Hematopoietic multipotent progenitor cell treated with erythropoietin and hydrocortisone succinate and interleukin-3 and kit ligand, for 17 days (in vitro differentiated cells): ENCODE results near the gene ZNF215.
"Not testable (repeated sequence)": the region's sequence is repeated elsewhere in the genome, so short reads cannot be mapped to it uniquely, and the experiment has no call there.

ENCODE experiments used
- DNase-seq: peaks from one replicate; pipeline ENCODE4 v3.0.0-alpha.2; 2015; ENCODE audit warnings: low spot score

ZNF215 gene

GRCh38 chr11:6941970-6942369 lies 15.7 kb downstream of the ZNF215 start:
- no peak for DNase-seq

- no peak for DNase-seq
These were observed 16.9 kb downstream of the ZNF215 start for GRCh38 chr11:6943131-6943530.

DNA sequence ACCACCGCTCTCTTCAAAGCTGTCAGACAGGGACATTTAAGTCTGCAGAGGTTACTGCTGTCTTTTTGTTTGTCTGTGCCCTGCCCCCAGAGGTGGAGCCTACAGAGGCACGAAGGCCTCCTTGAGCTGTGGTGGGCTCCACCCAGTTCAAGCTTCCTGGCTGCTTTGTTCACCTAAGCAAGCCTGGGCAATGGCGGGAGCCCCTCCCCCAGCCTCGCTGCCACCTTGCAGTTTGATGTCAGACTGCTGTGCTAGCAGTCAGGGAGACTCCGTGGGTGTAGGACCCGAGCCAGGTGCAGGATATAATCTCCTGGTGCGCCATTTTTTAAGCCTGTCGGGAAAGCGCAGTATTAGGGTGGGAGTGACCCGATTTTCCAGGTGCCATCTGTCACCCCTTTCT lies 28.0 kb downstream of the ZNF215 start:
- DNase-seq = not testable (repeated sequence)

DNA sequence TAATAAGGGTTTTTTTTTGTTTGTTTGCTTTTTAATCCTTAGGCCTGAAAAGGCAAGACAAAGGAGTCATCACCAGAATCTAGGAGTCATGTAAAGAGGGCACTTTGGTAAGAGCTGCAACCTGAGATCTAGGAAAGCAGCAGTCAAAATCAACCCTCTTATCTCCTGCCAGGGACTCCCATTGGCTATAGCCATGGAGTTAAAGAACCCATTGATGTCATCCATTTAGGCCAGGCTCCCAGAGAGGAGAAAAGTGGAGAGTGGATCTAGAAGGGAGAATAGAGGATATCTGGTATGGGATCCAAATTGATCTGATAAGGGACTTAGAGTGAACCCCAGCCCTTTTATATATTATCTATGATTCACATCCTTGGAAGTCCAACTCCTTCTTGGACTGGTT lies 35.9 kb downstream of the ZNF215 start:
- DNase-seq = no peak

DNA sequence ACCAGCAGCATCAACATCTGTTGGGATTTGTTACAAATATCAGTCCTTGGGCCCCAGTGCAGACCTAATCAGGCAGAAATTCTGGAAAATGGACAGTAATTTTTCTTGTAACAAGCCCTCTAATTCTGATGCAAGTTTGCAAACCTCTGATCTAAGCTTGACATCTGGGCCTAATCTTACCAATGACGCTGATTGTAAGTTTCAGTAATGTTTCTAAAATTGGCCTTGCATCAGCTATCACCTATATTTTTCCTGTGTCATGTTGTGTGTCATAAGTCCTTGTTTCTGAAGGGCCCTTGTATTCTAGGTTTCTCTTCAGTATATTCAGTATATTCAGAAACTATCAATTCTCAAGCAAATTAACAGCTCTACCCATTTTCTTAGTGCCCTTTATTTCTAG lies 36.4 kb downstream of the ZNF215 start:
- DNase-seq = no peak

DNA sequence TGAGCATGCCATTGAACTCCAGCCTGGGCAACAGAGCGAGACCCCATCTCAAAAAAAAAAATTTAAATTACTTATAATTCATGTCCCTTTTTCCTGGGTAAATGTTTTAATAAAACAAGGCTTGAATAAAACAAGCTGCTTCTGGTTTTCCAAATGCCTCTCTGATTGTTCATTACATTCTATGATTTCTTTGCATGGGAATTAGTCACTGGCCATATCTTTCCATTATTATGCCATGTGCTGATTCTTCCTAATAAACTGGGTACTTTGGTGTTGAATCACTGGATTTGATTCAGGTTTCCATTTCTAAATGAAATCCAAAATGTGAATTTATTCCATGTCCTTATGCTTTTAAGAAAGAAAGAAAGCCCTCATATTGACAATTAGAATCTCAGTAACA lies 42.6 kb downstream of the ZNF215 start:
- DNase-seq = no peak

DNA sequence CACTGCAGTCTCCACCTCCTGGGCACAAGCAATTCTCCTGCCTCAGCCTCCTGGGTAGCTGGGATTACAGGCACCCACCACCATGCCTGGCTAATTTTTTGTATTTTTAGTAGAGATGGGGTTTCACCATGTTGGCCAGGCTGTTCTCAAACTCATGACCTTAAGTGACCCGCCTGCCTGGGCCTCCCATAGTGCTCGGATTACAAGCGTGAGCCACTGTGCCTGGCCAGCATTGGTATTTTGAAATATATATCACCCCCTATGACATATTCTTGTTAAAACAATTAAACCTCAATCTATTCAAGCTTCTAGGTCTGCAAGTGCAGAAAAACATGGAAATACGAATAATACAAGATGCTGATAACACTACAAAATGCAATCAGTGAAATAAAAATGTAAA lies 43.6 kb downstream of the ZNF215 start:
- not testable (repeated sequence) for DNase-seq

DNA sequence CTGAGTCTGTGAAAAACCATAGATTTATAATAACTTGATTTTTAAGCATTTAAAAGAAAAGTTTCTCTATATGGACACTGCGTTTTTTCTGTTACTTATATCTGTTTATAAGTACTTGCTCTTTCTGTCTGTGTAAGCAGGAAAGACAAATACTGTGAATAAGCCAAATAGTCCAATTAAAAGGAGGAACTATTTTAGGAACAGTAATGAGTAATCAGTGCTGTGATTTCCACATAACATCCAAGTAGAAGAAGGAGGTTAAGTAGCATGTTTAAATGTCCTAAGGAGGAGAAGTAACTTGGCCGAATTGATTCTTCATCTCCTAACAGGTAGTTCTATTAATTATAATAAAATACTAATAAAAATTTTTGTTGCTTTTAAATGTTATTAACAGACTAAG lies 53.1 kb downstream of the ZNF215 start:
- no peak for DNase-seq

- DNase-seq = no peak
These were observed 60.3 kb downstream of the ZNF215 start for GRCh38 chr11:6986487-6986886.

- DNase-seq = no peak
These were observed 62.3 kb downstream of the ZNF215 start for GRCh38 chr11:6988506-6988905.

GRCh38 chr11:6991227-6991626 lies 65.0 kb downstream of the ZNF215 start:
- DNase-seq = no peak

GRCh38 chr11:6992026-6992425 lies 65.8 kb downstream of the ZNF215 start:
- DNase-seq = no peak

DNA sequence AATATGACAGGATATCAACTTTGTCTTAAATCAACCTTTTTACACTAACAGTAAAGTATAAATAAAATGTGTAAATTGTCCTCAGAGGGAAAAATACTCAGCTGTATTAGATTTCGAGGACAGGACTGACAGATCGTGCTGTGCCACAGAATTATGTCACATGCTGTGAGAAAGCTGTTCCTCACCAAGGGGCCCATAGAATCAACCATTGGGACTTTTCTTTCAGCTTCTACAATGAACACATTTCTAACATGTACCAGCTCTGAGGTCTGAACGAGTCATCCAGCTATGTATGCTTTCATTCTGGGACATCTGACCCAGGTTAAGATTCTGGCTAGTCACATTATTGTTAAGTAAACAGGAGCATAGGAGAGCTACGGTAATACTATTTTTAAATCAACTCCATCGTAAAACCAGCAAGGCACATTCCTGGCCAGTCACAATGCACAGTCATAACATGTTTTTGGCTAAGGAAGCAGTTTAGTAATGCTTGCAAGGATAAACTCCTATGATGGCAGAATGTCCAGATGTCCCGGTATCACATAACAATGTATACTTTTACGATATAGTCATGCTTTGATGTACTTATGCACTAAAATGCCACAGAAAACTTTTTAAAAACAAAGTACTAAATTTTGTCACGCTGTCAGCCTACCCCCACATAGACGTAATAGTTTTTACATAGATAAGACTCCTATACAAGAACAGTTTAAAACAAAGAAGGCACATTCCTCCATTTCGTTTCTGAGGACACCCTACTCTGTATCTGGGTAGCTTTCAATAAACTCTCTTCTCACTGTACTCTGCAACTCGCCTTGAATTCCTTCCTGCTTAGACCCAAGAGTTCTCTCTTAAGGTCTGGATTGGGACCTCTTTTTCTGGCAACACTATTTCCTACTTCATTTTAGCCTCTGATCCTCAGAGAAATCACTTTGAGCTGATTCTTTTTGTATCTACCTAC lies 66.5 kb downstream of the ZNF215 start:
- DNase-seq = no peak

GRCh38 chr11:6995703-6996102 lies 69.5 kb downstream of the ZNF215 start:
- DNase-seq = no peak

- DNase-seq = no peak
These were observed 78.3 kb downstream of the ZNF215 start for GRCh38 chr11:7004482-7004881.
